Fibroblast of lung (primary cell): ENCODE results near the gene CNPY4. TPM values are rescaled to one million over a fixed set of nuclear protein-coding genes. Genes with fewer than 3 reads are reported as not detected.
A peak's percentile ranks its signal among the peaks of the same experiment; 100 is the strongest.

Source experiments
- DNase-seq, 2 donors: peaks; one replicate each; pipeline versions ENCODE4 v3.0.0 to v3.0.0-alpha.2; 2010; ENCODE audit warnings: low read depth in 2 of 2
- H2AFZ ChIP-seq: 2 replicates; pipeline ENCODE4 v1.5.1; 2012; ENCODE audit warnings: low read length, control low read depth, inconsistent platforms
- H3K27ac ChIP-seq: 2 replicates; pipeline ENCODE4 v1.5.1; 2011; ENCODE audit warnings: low read length, control low read depth; ENCODE audit not compliant: insufficient read depth
- H3K27me3 ChIP-seq: 2 replicates; pipeline ENCODE4 v1.5.1; 2011; ENCODE audit warnings: mild to moderate bottlenecking, low read length; ENCODE audit not compliant: control insufficient read depth, insufficient read depth
- H3K36me3 ChIP-seq: 2 replicates; pipeline ENCODE4 v1.5.1; 2011; ENCODE audit warnings: low read length; ENCODE audit not compliant: control insufficient read depth, insufficient read depth
- H3K4me1 ChIP-seq: 2 replicates; pipeline ENCODE4 v1.5.1; 2011; ENCODE audit warnings: low read length; ENCODE audit not compliant: control insufficient read depth, insufficient read depth; ENCODE audit errors: extremely low read depth
- H3K4me2 ChIP-seq: 2 replicates; pipeline ENCODE4 v1.5.1; 2011; ENCODE audit warnings: low read length, control low read depth; ENCODE audit not compliant: insufficient read depth; ENCODE audit errors: extremely low read depth
- H3K4me3 ChIP-seq, 4 experiments: fragments of 200-600 bp in 1 of 4; sonication (generic) in 1 of 4; replicated peaks in 1 of 4; 2 replicates each; pipeline ENCODE4 v1.5.1; 2011 to 2016; ENCODE audit warnings: low read length in 4 of 4, low read depth in 3 of 4, mild to moderate bottlenecking in 3 of 4, control low read depth in 2 of 4, inconsistent platforms in 1 of 4, mixed read lengths in 1 of 4; ENCODE audit not compliant: insufficient read depth in 1 of 4; ENCODE audit errors: control extremely low read depth in 1 of 4
- H3K79me2 ChIP-seq: 2 replicates; pipeline ENCODE4 v1.5.1; 2012; ENCODE audit warnings: mild to moderate bottlenecking, low read length, inconsistent platforms; ENCODE audit not compliant: control insufficient read depth, insufficient read depth
- H3K9ac ChIP-seq: 2 replicates; pipeline ENCODE4 v1.5.1; 2011; ENCODE audit warnings: mild to moderate bottlenecking, low read length, control low read depth; ENCODE audit not compliant: insufficient read depth
- H3K9me3 ChIP-seq: 2 replicates; pipeline ENCODE4 v1.5.1; 2012; ENCODE audit warnings: low read depth, low read length; ENCODE audit not compliant: control insufficient read depth, insufficient read depth
- H4K20me1 ChIP-seq: 2 replicates; pipeline ENCODE4 v1.5.1; 2011; ENCODE audit warnings: low read length; ENCODE audit not compliant: control insufficient read depth, insufficient read depth; ENCODE audit errors: extremely low read depth
- EZH2 ChIP-seq: IDR thresholded peaks from 2 replicates; pipeline ENCODE4 v1.5.1; 2012; ENCODE audit warnings: low read length, control low read depth, mild to moderate bottlenecking; ENCODE audit errors: missing control alignments
- polyA minus RNA-seq: library from RNA; depleted of rRNA, polyadenylated mRNA; stranded (reverse); fragments of >200 nt; gene quantifications from 2 replicates; pipeline ENCODE4 v1.2.3, GENCODE V29; 2011; ENCODE audit warnings: low replicate concordance
- polyA plus RNA-seq, 2 donors: library from polyadenylated mRNA; depleted of rRNA in 1 of 2; stranded (reverse) in 1 of 2; unstranded in 1 of 2; fragments of >200 nt; gene quantifications; 2 replicates each; pipeline ENCODE4 v1.2.1, GENCODE V29; 2011 to 2012; ENCODE audit warnings: missing spikeins in 1 of 2
- total RNA-seq: library from RNA; depleted of rRNA; stranded (reverse); fragments of >200 nt; gene quantifications from 2 replicates; pipeline ENCODE4 v1.2.1, GENCODE V29; 2014
- TF ChIP-seq, protein P1 (sequence below), 2 donors: IDR thresholded peaks in 1 of 2; conservative IDR thresholded peaks in 1 of 2; 1 replicate in 1 of 2; 2 replicates in 1 of 2; pipeline ENCODE4 v1.5.1; 2011 to 2012; ENCODE audit warnings: low read length in 2 of 2, control low read depth in 1 of 2, inconsistent platforms in 1 of 2, low read depth in 1 of 2, mild to moderate bottlenecking in 1 of 2

CNPY4 gene, protein sequence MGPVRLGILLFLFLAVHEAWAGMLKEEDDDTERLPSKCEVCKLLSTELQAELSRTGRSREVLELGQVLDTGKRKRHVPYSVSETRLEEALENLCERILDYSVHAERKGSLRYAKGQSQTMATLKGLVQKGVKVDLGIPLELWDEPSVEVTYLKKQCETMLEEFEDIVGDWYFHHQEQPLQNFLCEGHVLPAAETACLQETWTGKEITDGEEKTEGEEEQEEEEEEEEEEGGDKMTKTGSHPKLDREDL
- 21.6 and 38.3 TPM in 2 replicates for total RNA-seq
- 29.1 and 40.7 TPM in 2 replicates for polyA plus RNA-seq
- polyA plus RNA-seq (2012), result 26.7 and 37.4 TPM in 2 replicates
- polyA minus RNA-seq, result 3.8 and 9.9 TPM in 2 replicates

GRCh38 chr7:100119072-100119969 is at the start of gene CNPY4, which contains the start of gene TAF6:
Gene CNPY4, plus strand, starts transcription at chr7:100119634. Its CDS starts 111 bp downstream, at chr7:100119745.
Gene TAF6, minus strand, starts transcription at chr7:100119358. Its CDS starts 5,149 bp downstream, at chr7:100114209.
- peak within 1 kb of the TSS; percentile 79 to 98 (median 94) for H3K4me3 ChIP-seq
- H2AFZ ChIP-seq, result peak within 1 kb of the TSS; percentile 97
- no peaks in the 10 kb centered on the region for H3K9me3 ChIP-seq
- peak within 1 kb of the TSS; percentile 63 for H3K9ac ChIP-seq
- H3K27ac ChIP-seq, result peak within 1 kb of the TSS; percentile 89
- peaks cover 2% of the 10 kb centered on the region for H3K36me3 ChIP-seq
- H3K79me2 ChIP-seq, result peaks cover 16% of the 10 kb centered on the region
- TF ChIP-seq, protein P1, sequence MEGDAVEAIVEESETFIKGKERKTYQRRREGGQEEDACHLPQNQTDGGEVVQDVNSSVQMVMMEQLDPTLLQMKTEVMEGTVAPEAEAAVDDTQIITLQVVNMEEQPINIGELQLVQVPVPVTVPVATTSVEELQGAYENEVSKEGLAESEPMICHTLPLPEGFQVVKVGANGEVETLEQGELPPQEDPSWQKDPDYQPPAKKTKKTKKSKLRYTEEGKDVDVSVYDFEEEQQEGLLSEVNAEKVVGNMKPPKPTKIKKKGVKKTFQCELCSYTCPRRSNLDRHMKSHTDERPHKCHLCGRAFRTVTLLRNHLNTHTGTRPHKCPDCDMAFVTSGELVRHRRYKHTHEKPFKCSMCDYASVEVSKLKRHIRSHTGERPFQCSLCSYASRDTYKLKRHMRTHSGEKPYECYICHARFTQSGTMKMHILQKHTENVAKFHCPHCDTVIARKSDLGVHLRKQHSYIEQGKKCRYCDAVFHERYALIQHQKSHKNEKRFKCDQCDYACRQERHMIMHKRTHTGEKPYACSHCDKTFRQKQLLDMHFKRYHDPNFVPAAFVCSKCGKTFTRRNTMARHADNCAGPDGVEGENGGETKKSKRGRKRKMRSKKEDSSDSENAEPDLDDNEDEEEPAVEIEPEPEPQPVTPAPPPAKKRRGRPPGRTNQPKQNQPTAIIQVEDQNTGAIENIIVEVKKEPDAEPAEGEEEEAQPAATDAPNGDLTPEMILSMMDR (conservative IDR thresholded peaks at IDR 0.05 in 1 of 2, IDR thresholded peaks at IDR 0.05 in 1 of 2; ENCODE audit: low read depth in 1 of 2, low read length in 2 of 2), result no peak
- TF ChIP-seq EZH2, result no peak
- H3K27me3 ChIP-seq, result no peaks in the 10 kb centered on the region
- DNase-seq, result peak; percentile 92 to 97
- H3K4me1 ChIP-seq, result peaks cover 3% of the 10 kb centered on the region
- no peaks in the 10 kb centered on the region for H4K20me1 ChIP-seq
- H3K4me2 ChIP-seq, result peak within 1 kb of the TSS; percentile 88

DNA sequence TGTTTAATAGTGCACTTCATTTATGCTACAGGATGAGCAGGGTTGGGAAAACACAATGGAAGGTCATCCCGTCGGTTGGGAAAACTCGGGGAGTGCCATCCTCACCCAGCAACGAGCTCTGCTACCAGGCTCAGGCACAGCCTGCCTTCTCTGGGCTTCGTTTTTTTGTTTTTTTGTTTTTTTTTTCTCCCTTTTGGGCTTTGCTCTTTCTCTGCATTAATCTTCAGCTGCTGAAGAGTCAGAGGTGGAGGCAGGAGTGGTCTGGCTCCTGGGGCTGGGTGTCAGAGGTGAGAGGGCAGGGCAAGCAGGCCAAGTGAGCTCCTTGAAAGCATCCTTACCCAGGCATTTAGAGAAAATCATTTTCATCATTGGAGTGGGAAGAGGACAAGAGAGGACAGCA is 49.4 kb upstream of the CNPY4 start:
- Histone ChIP-seq H3K27ac (no peak overlapping the region), H3K4me3 (no peak overlapping the region), H3K36me3 (peaks cover 33% of the 10 kb centered on the region), H3K4me1 (peaks cover 6% of the 10 kb centered on the region), H2AFZ (no peak overlapping the region), H3K9ac (no peak overlapping the region), H3K4me2 (no peak overlapping the region), H3K9me3 (peaks cover 15% of the 10 kb centered on the region), H4K20me1 (no peaks in the 10 kb centered on the region), H3K27me3 (no peaks in the 10 kb centered on the region), H3K79me2 (no peaks in the 10 kb centered on the region)
- DNase-seq, result no peak
- TF ChIP-seq, protein P1 (conservative IDR thresholded peaks at IDR 0.05 in 1 of 2, IDR thresholded peaks at IDR 0.05 in 1 of 2; ENCODE audit: low read depth in 1 of 2, low read length in 2 of 2), result no peak
- TF ChIP-seq EZH2, result no peak
